ENCODE results near the gene CERS6. TPM values are rescaled to one million over a fixed set of nuclear protein-coding genes. Genes with fewer than 3 reads are reported as not detected.
A peak's percentile ranks its signal among the peaks of the same experiment; 100 is the strongest.
"Not testable (repeated sequence)": the region's sequence is repeated elsewhere in the genome, so short reads cannot be mapped to it uniquely, and the experiment has no call there.

Gene CERS6
- polyA plus RNA-seq, 10 donors, result 34.3 to 69.4 (median 42.3) TPM

- no peak for DNase-seq
Observed at GRCh38 chr2:168466834-168467565, 10.9 kb downstream of the CERS6 start.

GRCh38 chr2:168467729-168468128 is 11.7 kb downstream of the CERS6 start:
- no peak for DNase-seq

GRCh38 chr2:168468354-168468753 is 12.3 kb downstream of the CERS6 start:
- no peak for DNase-seq

- DNase-seq, result no peak
Observed at GRCh38 chr2:168469281-168469988, 13.4 kb downstream of the CERS6 start.

- DNase-seq, result peak in 1 of 3 donors; percentile 35
Observed at GRCh38 chr2:168470320-168471162, 14.5 kb downstream of the CERS6 start.

GRCh38 chr2:168471163-168471475 is 15.0 kb downstream of the CERS6 start:
- no peak for DNase-seq

GRCh38 chr2:168475636-168476035 is 19.6 kb downstream of the CERS6 start:
- no peak for DNase-seq

GRCh38 chr2:168478206-168478605 is 22.1 kb downstream of the CERS6 start:
- DNase-seq, result no peak

GRCh38 chr2:168480356-168480755 is 24.3 kb downstream of the CERS6 start:
- DNase-seq, result no peak

- DNase-seq, result no peak
Observed at GRCh38 chr2:168480825-168481585, 24.9 kb downstream of the CERS6 start.

- DNase-seq, result no peak
Observed at GRCh38 chr2:168482269-168482668, 26.2 kb downstream of the CERS6 start.

- DNase-seq, result no peak
Observed at GRCh38 chr2:168482952-168483831, 27.1 kb downstream of the CERS6 start.

- DNase-seq, result no peak
Observed at GRCh38 chr2:168486477-168486876, 30.4 kb downstream of the CERS6 start.

GRCh38 chr2:168490015-168490874 is 34.2 kb downstream of the CERS6 start:
- DNase-seq, result peak in 2 of 3 donors; percentile 18 to 47

- DNase-seq, result peak in 1 of 3 donors; percentile 44
Observed at GRCh38 chr2:168490946-168491605, 35.0 kb downstream of the CERS6 start.

GRCh38 chr2:168491728-168492127 is 35.7 kb downstream of the CERS6 start:
- DNase-seq, result not testable (repeated sequence)

- not testable (repeated sequence) for DNase-seq
Observed at GRCh38 chr2:168493219-168493618, 37.1 kb downstream of the CERS6 start.

GRCh38 chr2:168494190-168494711 is 38.2 kb downstream of the CERS6 start:
- DNase-seq, result no peak

GRCh38 chr2:168495524-168495923 is 39.5 kb downstream of the CERS6 start:
- DNase-seq, result no peak

Measured in muscle of back (tissue), 11 donors.